Measurements from ENCODE around the gene GRHPR.

DNA sequence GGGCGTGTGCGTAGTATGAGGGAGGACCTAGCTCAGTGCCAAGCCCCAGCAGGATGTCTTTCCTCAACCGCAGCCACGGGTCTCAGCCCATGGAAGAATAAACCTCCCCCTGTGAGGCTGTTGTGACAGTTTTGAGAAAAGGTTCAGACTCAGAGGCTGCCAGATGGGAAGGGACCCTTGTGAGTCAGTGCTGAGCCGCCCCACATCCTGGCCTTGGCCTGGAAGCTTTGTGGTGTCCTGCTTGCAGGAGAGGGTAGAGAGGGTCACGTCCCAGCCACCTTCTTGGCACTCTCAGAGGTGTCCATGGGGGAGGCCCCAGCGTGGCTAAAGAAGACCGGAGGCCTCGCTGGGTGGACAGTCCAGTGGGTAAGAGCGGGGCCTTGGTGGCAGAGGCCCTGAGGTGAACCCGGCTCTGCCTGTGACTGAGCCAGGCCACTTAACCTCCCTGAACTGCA lies 2.8 kb downstream of the GRHPR start:
- TF ChIP-seq, protein P1, sequence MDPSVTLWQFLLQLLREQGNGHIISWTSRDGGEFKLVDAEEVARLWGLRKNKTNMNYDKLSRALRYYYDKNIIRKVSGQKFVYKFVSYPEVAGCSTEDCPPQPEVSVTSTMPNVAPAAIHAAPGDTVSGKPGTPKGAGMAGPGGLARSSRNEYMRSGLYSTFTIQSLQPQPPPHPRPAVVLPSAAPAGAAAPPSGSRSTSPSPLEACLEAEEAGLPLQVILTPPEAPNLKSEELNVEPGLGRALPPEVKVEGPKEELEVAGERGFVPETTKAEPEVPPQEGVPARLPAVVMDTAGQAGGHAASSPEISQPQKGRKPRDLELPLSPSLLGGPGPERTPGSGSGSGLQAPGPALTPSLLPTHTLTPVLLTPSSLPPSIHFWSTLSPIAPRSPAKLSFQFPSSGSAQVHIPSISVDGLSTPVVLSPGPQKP (IDR thresholded peaks at IDR 0.05; ENCODE audit: low read depth, low read length) = no peak
- TF ChIP-seq, protein P2, sequence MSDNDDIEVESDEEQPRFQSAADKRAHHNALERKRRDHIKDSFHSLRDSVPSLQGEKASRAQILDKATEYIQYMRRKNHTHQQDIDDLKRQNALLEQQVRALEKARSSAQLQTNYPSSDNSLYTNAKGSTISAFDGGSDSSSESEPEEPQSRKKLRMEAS (IDR thresholded peaks at IDR 0.05) = no peak
- TF ChIP-seq POLR2A (IDR thresholded peaks at IDR 0.05; ENCODE audit: low read length) (no peak), SREBF2 (IDR thresholded peaks at IDR 0.05) (no peak), CHD2 (IDR thresholded peaks at IDR 0.05; ENCODE audit: low read length, partially characterized antibody) (no peak), PHF8 (IDR thresholded peaks at IDR 0.05; ENCODE audit: borderline replicate concordance, low read depth) (no peak), KDM5A (IDR thresholded peaks at IDR 0.05) (no peak), JUN (IDR thresholded peaks at IDR 0.05) (no peak)
- TF ChIP-seq, protein P3, sequence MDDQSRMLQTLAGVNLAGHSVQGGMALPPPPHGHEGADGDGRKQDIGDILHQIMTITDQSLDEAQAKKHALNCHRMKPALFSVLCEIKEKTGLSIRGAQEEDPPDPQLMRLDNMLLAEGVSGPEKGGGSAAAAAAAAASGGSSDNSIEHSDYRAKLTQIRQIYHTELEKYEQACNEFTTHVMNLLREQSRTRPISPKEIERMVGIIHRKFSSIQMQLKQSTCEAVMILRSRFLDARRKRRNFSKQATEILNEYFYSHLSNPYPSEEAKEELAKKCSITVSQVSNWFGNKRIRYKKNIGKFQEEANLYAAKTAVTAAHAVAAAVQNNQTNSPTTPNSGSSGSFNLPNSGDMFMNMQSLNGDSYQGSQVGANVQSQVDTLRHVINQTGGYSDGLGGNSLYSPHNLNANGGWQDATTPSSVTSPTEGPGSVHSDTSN (IDR thresholded peaks at IDR 0.05) = no peak
- TF ChIP-seq, protein P4, sequence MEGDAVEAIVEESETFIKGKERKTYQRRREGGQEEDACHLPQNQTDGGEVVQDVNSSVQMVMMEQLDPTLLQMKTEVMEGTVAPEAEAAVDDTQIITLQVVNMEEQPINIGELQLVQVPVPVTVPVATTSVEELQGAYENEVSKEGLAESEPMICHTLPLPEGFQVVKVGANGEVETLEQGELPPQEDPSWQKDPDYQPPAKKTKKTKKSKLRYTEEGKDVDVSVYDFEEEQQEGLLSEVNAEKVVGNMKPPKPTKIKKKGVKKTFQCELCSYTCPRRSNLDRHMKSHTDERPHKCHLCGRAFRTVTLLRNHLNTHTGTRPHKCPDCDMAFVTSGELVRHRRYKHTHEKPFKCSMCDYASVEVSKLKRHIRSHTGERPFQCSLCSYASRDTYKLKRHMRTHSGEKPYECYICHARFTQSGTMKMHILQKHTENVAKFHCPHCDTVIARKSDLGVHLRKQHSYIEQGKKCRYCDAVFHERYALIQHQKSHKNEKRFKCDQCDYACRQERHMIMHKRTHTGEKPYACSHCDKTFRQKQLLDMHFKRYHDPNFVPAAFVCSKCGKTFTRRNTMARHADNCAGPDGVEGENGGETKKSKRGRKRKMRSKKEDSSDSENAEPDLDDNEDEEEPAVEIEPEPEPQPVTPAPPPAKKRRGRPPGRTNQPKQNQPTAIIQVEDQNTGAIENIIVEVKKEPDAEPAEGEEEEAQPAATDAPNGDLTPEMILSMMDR (IDR thresholded peaks at IDR 0.05) = no peak

Data from A549 (cell line).